HCT116 (cell line): Measurements from ENCODE around the gene TMEM147. TPM values are rescaled to one million over a fixed set of nuclear protein-coding genes. Genes with fewer than 3 reads are reported as not detected.
A peak's percentile ranks its signal among the peaks of the same experiment; 100 is the strongest.

Experiments used
- ATAC-seq: fragments of 200-7000 bp; cut with Tn5 transposase; 2 replicates; pipeline ENCODE4 v1.9.1; 2020; ENCODE audit warnings: mild to moderate bottlenecking, moderate library complexity
- BruUV-seq: library from RNA; stranded (reverse); fragments of 400-500 nt; replicated peaks from 2 replicates; lab custom pipeline; 2021; lab: Mats Ljungman, UMichigan
- CTCF ChIA-PET: fragments of 300-600 bp; sonication (Branson Sonifier 250); formaldehyde crosslinking; loops from one replicate; lab custom pipeline; 2021; ENCODE audit warnings: antibody characterized with exemption; lab: Charles Lee
- POLR2A ChIA-PET: fragments of 300-600, 350-600 bp; sonication (Branson Sonifier 250); formaldehyde crosslinking; loops from one replicate; lab custom pipeline; 2021; ENCODE audit warnings: antibody characterized with exemption; lab: Charles Lee
- RAD21 ChIA-PET, 2 experiments: fragments of 300-600 bp; sonication (Branson Sonifier 250); formaldehyde crosslinking; loops; one replicate each; lab custom pipeline; 2023; ENCODE audit warnings: low total read pairs in 2 of 2; ENCODE audit not compliant: uncharacterized antibody in 2 of 2, unreplicated experiment in 2 of 2, low non-redundant PET in 1 of 2; lab: Charles Lee
- DNase-seq: peaks from one replicate; pipeline ENCODE4 v3.0.0-alpha.2; 2010; ENCODE audit warnings: low read depth, low spot score
- H2AFZ ChIP-seq: fragments of 200-600 bp; shearing (Covaris generic), sonication (generic); 2 replicates; pipeline ENCODE4 v1.6.1; 2017; ENCODE audit warnings: low read depth, mixed run types, mixed read lengths, antibody characterized with exemption, low read length; ENCODE audit not compliant: poor library complexity, severe bottlenecking
- H3K27ac ChIP-seq: 2 replicates; pipeline ENCODE4 v1.5.1; 2012; ENCODE audit warnings: low read depth, low read length
- H3K27me3 ChIP-seq: fragments of 200-600 bp; sonication (generic); 2 replicates; pipeline ENCODE4 v1.6.1; 2016; ENCODE audit warnings: mixed run types, low read length, mixed read lengths; ENCODE audit not compliant: insufficient read depth
- H3K36me3 ChIP-seq, 2 experiments: fragments of 200-500 bp in 1 of 2; fragments of 200-600 bp in 1 of 2; sonication (Bioruptor generic) in 1 of 2; sonication (generic) in 1 of 2; 2 replicates each; pipeline versions ENCODE4 v1.5.1 to v1.6.1; 2014 to 2016; ENCODE audit warnings: low read length in 2 of 2, inconsistent platforms in 1 of 2, mixed read lengths in 1 of 2, mixed run types in 1 of 2; ENCODE audit not compliant: insufficient read depth in 2 of 2, control insufficient read depth in 1 of 2
- H3K4me1 ChIP-seq, 2 experiments: fragments of 200-600 bp in 1 of 2; sonication (generic) in 1 of 2; 2 replicates each; pipeline versions ENCODE4 v1.5.1 to v1.6.1; 2012 to 2017; ENCODE audit warnings: low read length in 2 of 2, inconsistent platforms in 1 of 2, mild to moderate bottlenecking in 1 of 2, mixed read lengths in 1 of 2, mixed run types in 1 of 2, moderate library complexity in 1 of 2; ENCODE audit not compliant: insufficient read depth in 2 of 2, control insufficient read depth in 1 of 2
- H3K4me2 ChIP-seq: fragments of 200-600 bp; sonication (generic); 2 replicates; pipeline ENCODE4 v1.6.1; 2017; ENCODE audit warnings: mixed run types, low read length, mixed read lengths
- H3K4me3 ChIP-seq, 2 experiments: fragments of 200-600 bp in 1 of 2; sonication (generic) in 1 of 2; replicated peaks in 1 of 2; 2 replicates each; pipeline ENCODE4 v1.5.1; 2011 to 2016; ENCODE audit warnings: low read length in 2 of 2, control low read depth in 1 of 2, low read depth in 1 of 2, mild to moderate bottlenecking in 1 of 2, mixed read lengths in 1 of 2, mixed run types in 1 of 2
- H3K79me2 ChIP-seq: fragments of 200-600 bp; sonication (generic); 2 replicates; pipeline ENCODE4 v1.6.1; 2017; ENCODE audit warnings: mild to moderate bottlenecking, mixed run types, low read length, moderate library complexity, mixed read lengths; ENCODE audit not compliant: insufficient read depth
- H3K9ac ChIP-seq: fragments of 200-600 bp; sonication (generic); 2 replicates; pipeline ENCODE4 v1.6.1; 2016; ENCODE audit warnings: low read length, mixed read lengths
- H3K9me2 ChIP-seq: fragments of 200-600 bp; sonication (generic), shearing (Covaris generic); 2 replicates; pipeline ENCODE4 v1.6.1; 2017; ENCODE audit warnings: mixed run types, mild to moderate bottlenecking, moderate library complexity; ENCODE audit not compliant: insufficient read depth
- H3K9me3 ChIP-seq, 2 experiments: fragments of 200-500 bp in 1 of 2; fragments of 200-600 bp in 1 of 2; sonication (Bioruptor generic) in 1 of 2; sonication (generic) in 1 of 2; 2 replicates each; pipeline ENCODE4 v1.6.1; 2014 to 2017; ENCODE audit warnings: low read length in 2 of 2, mixed read lengths in 2 of 2, inconsistent platforms in 1 of 2, low read depth in 1 of 2, mild to moderate bottlenecking in 1 of 2, mixed run types in 1 of 2, moderate library complexity in 1 of 2; ENCODE audit not compliant: control insufficient read depth in 1 of 2, insufficient read depth in 1 of 2
- H4K20me1 ChIP-seq: fragments of 200-600 bp; sonication (generic), shearing (Covaris generic); 2 replicates; pipeline ENCODE4 v1.6.1; 2017; ENCODE audit warnings: mixed run types, mild to moderate bottlenecking, moderate library complexity; ENCODE audit not compliant: insufficient read depth
- CBX3 ChIP-seq: IDR thresholded peaks from 2 replicates; pipeline ENCODE4 v1.6.1; 2012; ENCODE audit warnings: low read depth
- CEBPB ChIP-seq: IDR thresholded peaks from 2 replicates; pipeline ENCODE4 v1.6.1; 2012; ENCODE audit warnings: low read depth
- EZH2phosphoT487 ChIP-seq: fragments of 200-600 bp; IDR thresholded peaks from 2 replicates; pipeline ENCODE4 v1.6.1; 2018; ENCODE audit warnings: antibody characterized with exemption, borderline replicate concordance
- FOSL1 ChIP-seq: IDR thresholded peaks from 2 replicates; pipeline ENCODE4 v1.6.1; 2012; ENCODE audit warnings: low read depth
- JUND ChIP-seq: IDR thresholded peaks from 2 replicates; pipeline ENCODE4 v1.6.1; 2012
- MAX ChIP-seq: IDR thresholded peaks from 2 replicates; pipeline ENCODE4 v1.6.1; 2012
- POLR2A ChIP-seq: IDR thresholded peaks from 2 replicates; pipeline ENCODE4 v1.7.0; 2011; ENCODE audit warnings: borderline replicate concordance; ENCODE audit not compliant: insufficient read depth, insufficient read length; ENCODE audit errors: extremely low read depth
- POLR2AphosphoS5 ChIP-seq: IDR thresholded peaks from 2 replicates; pipeline ENCODE4 v1.6.1; 2011; ENCODE audit warnings: mild to moderate bottlenecking, low read depth, low read length, moderate library complexity
- RAD21 ChIP-seq: IDR thresholded peaks from 2 replicates; pipeline ENCODE4 v1.6.1; 2012; ENCODE audit warnings: low read depth, mild to moderate bottlenecking
- SIN3A ChIP-seq: IDR thresholded peaks from 2 replicates; pipeline ENCODE4 v1.6.1; 2012; ENCODE audit warnings: low read depth
- SRF ChIP-seq: IDR thresholded peaks from 2 replicates; pipeline ENCODE4 v1.6.1; 2012; ENCODE audit warnings: low read depth
- TCF7L2 ChIP-seq: IDR thresholded peaks from 2 replicates; pipeline ENCODE4 v1.7.0; 2011; ENCODE audit warnings: borderline replicate concordance, inconsistent platforms; ENCODE audit not compliant: insufficient read depth, insufficient read length; ENCODE audit errors: extremely low read depth
- ZBTB33 ChIP-seq: IDR thresholded peaks from 2 replicates; pipeline ENCODE4 v1.6.1; 2011; ENCODE audit warnings: mild to moderate bottlenecking, low read length, moderate library complexity; ENCODE audit not compliant: insufficient replicate concordance; ENCODE audit errors: extremely low read depth
- ZFX ChIP-seq: fragments of 450-650 bp; IDR thresholded peaks from 2 replicates; pipeline ENCODE4 v1.6.1; 2017
- ZNF274 ChIP-seq: fragments of 200-500 bp; sonication (Bioruptor generic); IDR thresholded peaks from 2 replicates; pipeline ENCODE4 v1.6.1; 2014; ENCODE audit warnings: mild to moderate bottlenecking, low read depth, low read length, inconsistent platforms
- intact Hi-C: fragments of 100-400 bp; cut with micrococcal nuclease; formaldehyde crosslinking; loops from 2 replicates; pipeline ENCODE4 v1.10.0; 2022
- total RNA-seq: library from RNA; stranded (reverse); gene quantifications from one replicate; pipeline ENCODE4 v1.2.1, GENCODE V29; 2021; ENCODE audit not compliant: unreplicated experiment
- TF ChIP-seq, protein P1 (sequence below): IDR thresholded peaks from 2 replicates; pipeline ENCODE4 v1.6.1; 2012
- TF ChIP-seq, protein P2 (sequence below), 3 experiments: fragments of 200-600 bp in 1 of 3; sonication (generic) in 1 of 3; IDR thresholded peaks in 2 of 3; conservative IDR thresholded peaks in 1 of 3; 2 replicates each; pipeline ENCODE4 v1.5.1; 2012 to 2017; ENCODE audit warnings: low read depth in 2 of 3, low read length in 2 of 3, antibody characterized with exemption in 1 of 3, borderline replicate concordance in 1 of 3, control low read depth in 1 of 3, mild to moderate bottlenecking in 1 of 3, mixed read lengths in 1 of 3, mixed run types in 1 of 3, moderate library complexity in 1 of 3; ENCODE audit not compliant: insufficient read depth in 1 of 3

The TMEM147 gene
- total RNA-seq, 1 experiment from 2014 or later = 128 TPM

- no peak for TF ChIP-seq CEBPB
- TF ChIP-seq CBX3 = no peak
- TF ChIP-seq, protein P1, sequence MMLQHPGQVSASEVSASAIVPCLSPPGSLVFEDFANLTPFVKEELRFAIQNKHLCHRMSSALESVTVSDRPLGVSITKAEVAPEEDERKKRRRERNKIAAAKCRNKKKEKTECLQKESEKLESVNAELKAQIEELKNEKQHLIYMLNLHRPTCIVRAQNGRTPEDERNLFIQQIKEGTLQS = no peak
- TF ChIP-seq ZBTB33 = no peak
- no peak for TF ChIP-seq POLR2A
- TF ChIP-seq TCF7L2 = no peak
- no peak for TF ChIP-seq POLR2AphosphoS5
- no peak for TF ChIP-seq FOSL1
- no peak for TF ChIP-seq RAD21
- no peak for TF ChIP-seq EZH2phosphoT487
- no peak for TF ChIP-seq SRF
- no peak for TF ChIP-seq SIN3A
- no peak for TF ChIP-seq ZFX
These were observed 34.1 kb upstream of the TMEM147 start (continued) for GRCh38 chr19:35511337-35511736.

DNA sequence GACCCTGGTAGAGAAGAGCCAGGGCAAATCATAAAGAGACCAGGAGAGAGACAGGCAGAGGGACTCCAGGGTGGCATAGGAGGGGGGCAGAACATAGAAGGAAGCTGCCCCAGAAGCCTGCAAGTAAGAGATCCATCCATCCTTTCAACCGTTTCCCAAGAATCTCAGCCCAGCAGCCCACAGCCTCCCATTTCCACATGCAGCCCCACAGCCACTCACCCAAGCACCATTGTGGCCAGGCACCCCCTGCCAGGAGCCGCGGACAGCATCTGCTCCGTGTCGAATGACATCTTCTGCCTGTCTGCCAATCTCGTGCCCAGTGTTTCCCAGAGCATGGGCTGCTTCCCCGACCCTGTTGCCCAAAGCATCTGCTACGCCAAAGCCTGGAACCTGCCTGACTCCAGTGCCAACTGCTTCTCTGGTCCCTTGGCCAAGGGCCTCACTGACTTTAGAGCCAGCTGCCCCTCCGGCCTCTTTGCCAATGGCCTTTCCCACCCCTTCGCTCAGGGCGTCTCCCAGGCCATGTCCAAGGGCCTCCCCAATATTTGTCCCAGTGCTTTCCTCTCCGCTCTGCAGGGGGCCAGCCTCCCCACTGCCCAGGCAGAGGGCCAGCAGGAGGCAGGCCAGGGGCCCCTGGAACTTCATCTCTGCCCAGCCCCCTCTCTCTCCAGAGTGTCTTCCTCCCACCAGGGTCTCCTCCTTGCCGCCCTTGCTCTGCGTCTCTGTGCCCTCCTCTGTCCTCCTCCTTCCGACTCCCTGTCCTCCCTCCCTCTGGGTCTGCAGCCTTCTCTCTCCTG lies 32.4 kb upstream of the TMEM147 start:
- ChIA-PET POLR2A (no interaction called here), RAD21 (no interaction called here), CTCF (no interaction called here)
- Histone ChIP-seq H3K4me2 (peak overlapping the region; percentile 64), H3K36me3 (peaks cover 0 to 6% of the 10 kb centered on the region in 2 experiments; a peak in 1 of 4 replicates), H3K79me2 (peaks cover 20% of the 10 kb centered on the region), H3K4me3 (0 out of 4 replicates have a peak overlapping the region, but pooled peaks of 1 of the 2 experiments have one; percentile 37), H3K27me3 (no peaks in the 10 kb centered on the region), H3K9me2 (no peaks in the 10 kb centered on the region), H3K9ac (peak overlapping the region; percentile 39; the same call in 1 of the 2 replicates), H3K27ac (no peak overlapping the region; the same call in 1 of the 2 replicates), H3K9me3 (no peaks in the 10 kb centered on the region), H2AFZ (no peak overlapping the region), H3K4me1 (peaks cover 19 to 47% of the 10 kb centered on the region in 2 experiments), H4K20me1 (no peaks in the 10 kb centered on the region)
- BruUV-seq = no TSS peak
- intact Hi-C loops = no loop called here
- no peak for DNase-seq
- no peak for ATAC-seq
- no peak for TF ChIP-seq MAX
- TF ChIP-seq, protein P1 = no peak
- TF ChIP-seq, protein P2, sequence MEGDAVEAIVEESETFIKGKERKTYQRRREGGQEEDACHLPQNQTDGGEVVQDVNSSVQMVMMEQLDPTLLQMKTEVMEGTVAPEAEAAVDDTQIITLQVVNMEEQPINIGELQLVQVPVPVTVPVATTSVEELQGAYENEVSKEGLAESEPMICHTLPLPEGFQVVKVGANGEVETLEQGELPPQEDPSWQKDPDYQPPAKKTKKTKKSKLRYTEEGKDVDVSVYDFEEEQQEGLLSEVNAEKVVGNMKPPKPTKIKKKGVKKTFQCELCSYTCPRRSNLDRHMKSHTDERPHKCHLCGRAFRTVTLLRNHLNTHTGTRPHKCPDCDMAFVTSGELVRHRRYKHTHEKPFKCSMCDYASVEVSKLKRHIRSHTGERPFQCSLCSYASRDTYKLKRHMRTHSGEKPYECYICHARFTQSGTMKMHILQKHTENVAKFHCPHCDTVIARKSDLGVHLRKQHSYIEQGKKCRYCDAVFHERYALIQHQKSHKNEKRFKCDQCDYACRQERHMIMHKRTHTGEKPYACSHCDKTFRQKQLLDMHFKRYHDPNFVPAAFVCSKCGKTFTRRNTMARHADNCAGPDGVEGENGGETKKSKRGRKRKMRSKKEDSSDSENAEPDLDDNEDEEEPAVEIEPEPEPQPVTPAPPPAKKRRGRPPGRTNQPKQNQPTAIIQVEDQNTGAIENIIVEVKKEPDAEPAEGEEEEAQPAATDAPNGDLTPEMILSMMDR (IDR thresholded peaks at IDR 0.05 in 2 of 3, conservative IDR thresholded peaks at IDR 0.05 in 1 of 3; ENCODE audit: borderline replicate concordance in 1 of 3, insufficient read depth in 1 of 3, low read depth in 2 of 3, low read length in 2 of 3) = no peak
- no peak for TF ChIP-seq ZNF274
- no peak for TF ChIP-seq JUND
- TF ChIP-seq RAD21 = no peak
